SU-DHL-6 (cell line): ENCODE data around the gene COX4I2.

ENCODE experiments used
- CTCF ChIP-seq: fragments of 200-600 bp; sonication (generic); IDR thresholded peaks from one replicate; pipeline ENCODE4 v1.5.1; 2017; ENCODE audit warnings: antibody characterized with exemption, mild to moderate bottlenecking, low read length, moderate library complexity; ENCODE audit not compliant: insufficient read depth, poor library complexity, severe bottlenecking
- EZH2phosphoT487 ChIP-seq: fragments of 200-600 bp; sonication (generic), shearing (Covaris generic); conservative IDR thresholded peaks from 2 replicates; pipeline ENCODE4 v1.6.1; 2018; ENCODE audit warnings: mild to moderate bottlenecking, antibody characterized with exemption, low read length, moderate library complexity, mixed read lengths

GRCh38 chr20:31630187-31630790 lies 7.4 kb upstream of the COX4I2 start:
- TF ChIP-seq CTCF (no peak), EZH2phosphoT487 (no peak)
